HUDEP-2 (cell line): Measurements from ENCODE around the gene EPHA1.
"Not testable (repeated sequence)": the region's sequence is repeated elsewhere in the genome, so short reads cannot be mapped to it uniquely, and the experiment has no call there.

ENCODE experiments used
- DNase-seq, 76 experiments: peaks; one replicate each; lab custom pipeline; 2025; ENCODE audit not compliant: unreplicated experiment in 76 of 76; lab: John Stamatoyannopoulos, UW

EPHA1 gene

DNA sequence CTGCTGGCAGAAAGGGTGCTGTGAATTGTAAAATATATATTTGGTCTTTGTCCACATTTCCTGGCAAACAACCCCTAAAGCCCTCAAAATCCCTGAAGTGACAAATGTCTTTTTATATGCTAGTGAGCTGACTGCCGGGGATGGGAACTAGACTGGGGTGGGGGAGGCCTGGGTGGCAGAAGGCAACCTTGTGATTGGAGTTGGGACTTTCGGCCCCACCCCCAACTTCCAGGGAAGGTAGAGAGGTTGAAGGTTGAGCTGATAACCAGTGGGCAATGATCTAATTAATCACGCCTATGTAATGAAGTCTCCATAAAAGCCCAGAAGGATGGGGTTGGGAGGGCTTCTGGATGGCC, 2.7 kb downstream of the EPHA1 start:
- DNase-seq, result no peak

GRCh38 chr7:143405173-143406001, 3.3 kb downstream of the EPHA1 start:
- DNase-seq, result no peak

DNA sequence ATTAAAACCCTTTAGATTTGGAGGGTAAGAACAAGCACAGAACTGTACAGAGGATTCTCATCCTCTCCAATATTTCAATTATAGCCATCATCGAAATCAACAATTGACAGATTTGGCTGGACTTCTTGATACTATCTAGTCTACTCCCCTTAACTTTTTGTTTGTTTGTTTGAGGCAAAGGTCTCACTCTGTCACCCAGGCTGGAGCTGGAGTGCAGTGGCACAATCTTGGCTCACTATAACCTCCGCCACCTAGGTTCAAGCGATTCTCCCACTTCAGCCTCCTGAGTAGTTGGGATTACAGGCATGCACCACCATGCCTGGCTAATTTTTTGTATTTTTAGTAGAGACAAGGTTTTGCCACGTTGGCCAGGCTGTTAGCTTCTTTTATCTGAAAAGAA, 6.4 kb downstream of the EPHA1 start:
- not testable (repeated sequence) for DNase-seq

DNA sequence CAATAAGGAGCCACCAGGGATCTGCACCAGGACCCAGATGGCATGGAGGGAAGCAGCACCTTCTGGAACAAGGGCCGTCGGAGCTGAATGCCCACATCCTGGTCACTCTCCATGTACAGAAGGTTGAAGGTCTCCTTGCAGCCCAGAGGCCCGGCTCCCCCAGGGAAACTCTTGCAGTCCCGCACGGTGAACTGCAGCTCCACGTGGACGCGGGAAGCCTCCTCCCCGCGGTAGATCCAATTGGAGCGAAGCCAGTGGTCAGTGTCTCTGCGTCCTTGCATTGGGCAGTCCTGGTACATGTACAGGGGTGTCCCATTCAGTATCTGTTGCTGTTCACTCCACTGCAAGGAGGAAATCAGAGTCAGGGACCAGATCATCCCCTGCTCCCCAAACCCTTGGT, 7.4 kb downstream of the EPHA1 start:
- DNase-seq, result no peak

GRCh38 chr7:143399642-143400041, 9.0 kb downstream of the EPHA1 start:
- DNase-seq, result no peak

DNA sequence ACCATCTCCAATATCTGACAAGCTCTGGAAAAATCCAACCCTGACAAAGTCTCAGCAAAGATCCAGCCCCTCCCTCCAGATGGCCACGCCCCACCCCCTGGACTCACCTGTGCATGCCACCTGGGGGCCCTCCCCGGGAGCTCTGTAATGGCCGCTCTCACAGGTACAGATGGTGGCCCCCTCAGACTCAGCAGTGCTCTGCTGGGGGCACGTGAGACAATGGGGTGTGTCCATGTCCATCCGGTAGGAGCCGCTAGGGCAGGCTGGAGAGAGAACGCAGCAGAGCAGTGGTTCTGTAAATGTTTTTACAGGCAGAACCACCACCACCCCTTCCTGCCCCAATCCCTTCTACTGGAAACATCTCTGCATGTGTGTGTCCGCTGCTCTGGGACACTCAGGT, 9.5 kb downstream of the EPHA1 start:
- DNase-seq, result no peak

GRCh38 chr7:143398616-143399015, 10.0 kb downstream of the EPHA1 start:
- DNase-seq, result no peak

DNA sequence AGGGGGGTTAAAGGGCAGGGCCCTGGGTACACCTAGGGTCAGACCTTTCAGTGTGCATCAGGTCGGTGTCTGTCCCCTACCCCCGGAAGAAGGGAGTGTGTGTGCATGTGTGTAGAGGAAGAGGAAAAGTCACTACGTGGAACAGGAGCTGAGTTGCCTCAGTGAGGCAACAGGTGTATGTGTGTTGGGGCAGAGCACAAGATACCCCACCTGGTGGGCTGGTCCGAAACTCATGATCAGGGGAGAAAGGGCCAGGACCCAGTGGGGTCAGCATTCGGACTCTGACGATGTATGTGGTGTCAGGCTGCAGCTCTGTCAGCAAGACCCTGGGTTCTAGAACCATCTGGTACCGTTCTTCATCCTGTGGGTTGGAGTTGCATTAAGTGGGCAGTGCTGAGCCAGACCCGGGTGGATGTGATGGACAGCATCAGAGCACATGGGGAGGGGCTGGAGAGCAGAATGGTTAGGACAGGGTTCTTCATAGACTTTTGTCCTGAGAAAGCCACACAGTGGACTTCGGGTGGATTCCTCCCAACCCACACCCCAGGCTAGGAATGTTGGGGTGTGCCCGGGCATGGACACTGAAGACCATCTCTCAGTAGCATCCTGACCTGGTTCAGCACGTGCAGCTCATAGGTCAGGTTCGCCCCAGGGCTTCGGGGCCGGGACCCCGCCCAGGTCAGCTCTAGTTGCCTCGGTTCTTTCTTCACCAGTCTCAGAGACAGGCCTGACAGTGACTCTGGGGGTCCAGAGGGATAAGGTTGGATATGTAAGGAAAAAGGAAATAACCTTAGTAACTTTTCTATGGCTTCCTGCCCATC, 10.7 kb downstream of the EPHA1 start:
- DNase-seq, result no peak

GRCh38 chr7:143396625-143397556, 11.8 kb downstream of the EPHA1 start:
- DNase-seq, result no peak

DNA sequence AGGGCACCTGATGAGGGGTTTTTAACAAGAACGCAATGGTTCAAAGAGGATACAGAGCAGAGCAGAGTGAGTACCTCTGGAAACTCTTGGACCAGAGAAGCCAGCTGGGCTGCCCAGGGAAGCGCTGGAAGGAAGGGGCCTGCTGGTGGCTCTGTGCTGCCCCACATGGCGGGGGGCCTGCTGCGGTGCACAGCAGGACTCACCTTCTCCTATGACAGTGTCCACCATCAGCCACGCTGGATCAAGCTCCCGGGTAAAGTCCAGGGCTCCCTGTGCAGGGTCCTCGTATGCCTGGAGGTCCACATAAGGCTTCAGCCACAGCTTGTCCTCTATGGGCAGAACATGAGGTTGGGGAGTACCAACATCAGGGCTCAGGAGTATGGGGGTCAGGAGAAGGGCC, 12.5 kb downstream of the EPHA1 start:
- no peak for DNase-seq

GRCh38 chr7:143395187-143396149, 13.2 kb downstream of the EPHA1 start:
- DNase-seq, result no peak

GRCh38 chr7:143394777-143395176, 13.9 kb downstream of the EPHA1 start:
- DNase-seq, result no peak

- DNase-seq, result no peak
Measured at GRCh38 chr7:143394068-143394467, 14.6 kb downstream of the EPHA1 start.

GRCh38 chr7:143393267-143394041, 15.2 kb downstream of the EPHA1 start:
- no peak for DNase-seq

- no peak for DNase-seq
Measured at GRCh38 chr7:143392875-143393266, 15.8 kb downstream of the EPHA1 start.

DNA sequence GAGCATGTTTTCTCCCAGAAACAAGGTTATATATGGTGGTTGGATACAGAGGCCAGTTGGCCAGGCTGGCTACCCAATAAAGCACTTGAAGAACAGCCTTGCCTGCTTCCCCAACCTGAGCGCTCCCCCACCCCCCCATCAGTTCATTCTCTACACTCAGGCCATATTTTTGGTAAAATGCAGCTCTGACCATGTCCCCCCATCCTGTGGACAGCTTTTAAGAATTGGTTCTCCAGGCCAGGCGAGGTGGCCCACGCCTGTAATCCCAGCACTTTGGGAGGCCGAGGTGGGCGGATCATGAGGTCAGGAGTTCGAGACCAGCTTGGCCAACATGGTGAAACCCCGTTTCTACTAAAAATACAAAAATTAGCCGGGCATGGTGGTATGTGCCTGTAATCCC, 16.2 kb downstream of the EPHA1 start:
- DNase-seq, result not testable (repeated sequence)

GRCh38 chr7:143391462-143392404, 16.9 kb downstream of the EPHA1 start:
- no peak for DNase-seq

DNA sequence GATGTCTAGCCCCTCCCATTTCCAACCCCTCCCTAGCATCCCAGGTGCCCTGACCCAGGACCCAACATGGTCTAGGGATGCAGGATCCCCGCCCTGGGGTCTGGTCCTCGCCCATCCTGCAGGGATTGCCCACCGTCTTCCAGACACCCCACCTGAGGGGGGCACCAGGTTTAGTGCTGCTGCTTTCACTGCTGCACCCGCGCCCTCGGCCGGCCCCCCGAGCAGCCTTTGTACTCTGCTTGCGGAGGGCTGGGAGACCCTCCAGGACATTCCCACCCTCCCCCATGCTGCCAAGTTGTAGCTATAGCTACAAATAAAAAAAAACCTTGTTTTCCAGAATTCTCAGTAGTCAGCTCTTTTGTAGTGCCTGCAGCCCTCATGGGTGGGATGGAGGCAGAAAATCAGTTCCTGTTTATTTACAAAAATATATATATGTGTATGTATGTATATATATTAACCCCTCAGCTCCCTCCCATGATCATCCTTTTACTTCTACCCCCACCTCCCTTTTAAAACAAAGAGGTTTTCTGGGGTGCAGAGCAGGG, 17.8 kb downstream of the EPHA1 start:
- DNase-seq, result no peak
